GM21515 (cell line): ENCODE results near the gene FGGY.
"Not testable (repeated sequence)": the region's sequence is repeated elsewhere in the genome, so short reads cannot be mapped to it uniquely, and the experiment has no call there.

Experiments used
- ATAC-seq: cut with Tn5 transposase; IDR thresholded peaks from one replicate; pipeline ENCODE4 v1.9.1; 2021; ENCODE audit not compliant: unreplicated experiment

The FGGY gene

GRCh38 chr1:59346429-59346828 is 49.5 kb downstream of the FGGY start:
- ATAC-seq = no peak

- no peak for ATAC-seq
These were observed 52.2 kb downstream of the FGGY start for GRCh38 chr1:59349101-59349500.

- ATAC-seq = no peak
These were observed 53.6 kb downstream of the FGGY start for GRCh38 chr1:59350521-59350920.

GRCh38 chr1:59352065-59352464 is 55.2 kb downstream of the FGGY start:
- ATAC-seq = no peak

- no peak for ATAC-seq
These were observed 56.6 kb downstream of the FGGY start for GRCh38 chr1:59353453-59353852.

- not testable (repeated sequence) for ATAC-seq
These were observed 57.3 kb downstream of the FGGY start for GRCh38 chr1:59354239-59354638.

- no peak for ATAC-seq
These were observed 57.9 kb downstream of the FGGY start for GRCh38 chr1:59354709-59355337.

- ATAC-seq = peak; percentile 51
These were observed 58.5 kb downstream of the FGGY start for GRCh38 chr1:59355361-59355760.

GRCh38 chr1:59356627-59357026 is 59.7 kb downstream of the FGGY start:
- no peak for ATAC-seq

- ATAC-seq = no peak
These were observed 60.9 kb downstream of the FGGY start for GRCh38 chr1:59357645-59358320.

GRCh38 chr1:59359325-59359724 is 62.4 kb downstream of the FGGY start:
- no peak for ATAC-seq

GRCh38 chr1:59360170-59360569 is 63.3 kb downstream of the FGGY start:
- no peak for ATAC-seq

- ATAC-seq = no peak
These were observed 63.8 kb downstream of the FGGY start for GRCh38 chr1:59360729-59361128.

- no peak for ATAC-seq
These were observed 64.9 kb downstream of the FGGY start for GRCh38 chr1:59361766-59362165.

GRCh38 chr1:59364037-59364436 is 67.1 kb downstream of the FGGY start:
- ATAC-seq = no peak

- no peak for ATAC-seq
These were observed 69.5 kb downstream of the FGGY start for GRCh38 chr1:59366346-59366745.

GRCh38 chr1:59367301-59368007 is 70.6 kb downstream of the FGGY start:
- ATAC-seq = no peak

- ATAC-seq = no peak
These were observed 71.2 kb downstream of the FGGY start for GRCh38 chr1:59368008-59368670.

- no peak for ATAC-seq
These were observed 78.7 kb downstream of the FGGY start for GRCh38 chr1:59375321-59376220.

- no peak for ATAC-seq
These were observed 80.5 kb downstream of the FGGY start for GRCh38 chr1:59377350-59377904.
